IMR-90 (cell line): Measurements from ENCODE around the gene CHRM3. TPM values are rescaled to one million over a fixed set of nuclear protein-coding genes. Genes with fewer than 3 reads are reported as not detected.

Source experiments
- ATAC-seq: fragments of 200-7000 bp; cut with Tn5 transposase; 2 replicates; pipeline ENCODE4 v1.9.1; 2020; ENCODE audit warnings: low read depth, mild to moderate bottlenecking, moderate library complexity
- BruUV-seq: library from RNA; stranded (reverse); fragments of 400-500 nt; replicated peaks from 2 replicates; lab custom pipeline; 2021; lab: Mats Ljungman, UMichigan
- CTCF ChIA-PET: fragments of 300-600 bp; formaldehyde crosslinking; extraction: SDS; loops from one replicate; lab custom pipeline; 2021; ENCODE audit warnings: antibody characterized with exemption; lab: Yijun Ruan, JAX
- POLR2A ChIA-PET: fragments of 300-600 bp; sonication (Branson Sonifier 250); formaldehyde crosslinking; loops from one replicate; lab custom pipeline; 2022; ENCODE audit warnings: antibody characterized with exemption; ENCODE audit not compliant: unreplicated experiment; lab: Charles Lee
- DNase-seq: peaks from one replicate; pipeline ENCODE4 v3.0.0; 2013
- H2AFZ ChIP-seq: replicated peaks from 2 replicates; pipeline ENCODE3; 2013; ENCODE audit warnings: low read length, mild to moderate bottlenecking; ENCODE audit not compliant: poor library complexity
- H2AK5ac ChIP-seq: 2 replicates; pipeline ENCODE4 v1.6.1; 2013; ENCODE audit warnings: low read depth, low read length, inconsistent platforms
- H2AK9ac ChIP-seq: replicated peaks from 2 replicates; pipeline ENCODE3; 2013; ENCODE audit warnings: mild to moderate bottlenecking, low read depth, low read length, moderate library complexity; ENCODE audit not compliant: poor library complexity
- H2BK120ac ChIP-seq: 2 replicates; pipeline ENCODE4 v1.6.1; 2013; ENCODE audit warnings: low read depth, low read length, inconsistent platforms
- H2BK15ac ChIP-seq: 3 replicates; pipeline ENCODE4 v1.6.1; 2013; ENCODE audit warnings: low read depth, low read length, inconsistent platforms
- H2BK20ac ChIP-seq: 2 replicates; pipeline ENCODE4 v1.6.1; 2013; ENCODE audit warnings: low read depth, mild to moderate bottlenecking, inconsistent platforms, low read length, moderate library complexity
- H2BK5ac ChIP-seq: 2 replicates; pipeline ENCODE4 v1.6.1; 2013; ENCODE audit warnings: mild to moderate bottlenecking, low read depth, low read length, inconsistent platforms; ENCODE audit not compliant: poor library complexity, severe bottlenecking
- H3K14ac ChIP-seq: replicated peaks from 2 replicates; pipeline ENCODE4 v1.6.1; 2013; ENCODE audit warnings: low read depth, low read length, inconsistent platforms
- H3K18ac ChIP-seq: 2 replicates; pipeline ENCODE4 v1.6.1; 2013; ENCODE audit warnings: low read depth, low read length, control low read depth
- H3K23ac ChIP-seq: 2 replicates; pipeline ENCODE4 v1.6.1; 2013; ENCODE audit warnings: low read depth, low read length, inconsistent platforms
- H3K27ac ChIP-seq: 2 replicates; pipeline ENCODE4 v1.5.1; 2013; ENCODE audit warnings: mild to moderate bottlenecking, control low read depth, low read length; ENCODE audit not compliant: insufficient read depth
- H3K27me3 ChIP-seq: 2 replicates; pipeline ENCODE4 v1.6.1; 2013; ENCODE audit warnings: low read length; ENCODE audit not compliant: control insufficient read depth, insufficient read depth
- H3K36me3 ChIP-seq: 2 replicates; pipeline ENCODE4 v1.6.1; 2013; ENCODE audit warnings: low read length, mixed read lengths; ENCODE audit not compliant: control insufficient read depth, insufficient read depth
- H3K4ac ChIP-seq: 2 replicates; pipeline ENCODE4 v1.6.1; 2013; ENCODE audit warnings: low read depth, low read length, inconsistent platforms
- H3K4me1 ChIP-seq: 2 replicates; pipeline ENCODE4 v1.6.1; 2013; ENCODE audit warnings: low read length, mixed read lengths; ENCODE audit not compliant: control insufficient read depth, insufficient read depth
- H3K4me2 ChIP-seq: 2 replicates; pipeline ENCODE4 v1.6.1; 2013; ENCODE audit warnings: low read depth, mild to moderate bottlenecking, control low read depth, low read length, moderate library complexity
- H3K4me3 ChIP-seq: 2 replicates; pipeline ENCODE4 v1.5.1; 2013; ENCODE audit warnings: low read depth, mild to moderate bottlenecking, control low read depth, low read length, moderate library complexity; ENCODE audit not compliant: insufficient read depth
- H3K56ac ChIP-seq: 2 replicates; pipeline ENCODE4 v1.6.1; 2013; ENCODE audit warnings: low read length, inconsistent platforms; ENCODE audit not compliant: insufficient read depth; ENCODE audit errors: extremely low read depth
- H3K79me1 ChIP-seq, 2 experiments: 2 replicates each; pipeline ENCODE4 v1.6.1; 2013; ENCODE audit warnings: low read length in 2 of 2, inconsistent platforms in 1 of 2, low read depth in 1 of 2
- H3K9ac ChIP-seq: 2 replicates; pipeline ENCODE4 v1.6.1; 2013; ENCODE audit warnings: low read depth, low read length, control low read depth
- H3K9me1 ChIP-seq: 2 replicates; pipeline ENCODE4 v1.6.1; 2013; ENCODE audit warnings: low read length, inconsistent platforms; ENCODE audit not compliant: insufficient read depth
- H3K9me3 ChIP-seq: 2 replicates; pipeline ENCODE4 v1.6.1; 2013; ENCODE audit warnings: low read length; ENCODE audit not compliant: control insufficient read depth, insufficient read depth
- H4K20me1 ChIP-seq: 2 replicates; pipeline ENCODE4 v1.6.1; 2013; ENCODE audit warnings: low read length, inconsistent platforms; ENCODE audit not compliant: insufficient read depth
- H4K5ac ChIP-seq: 2 replicates; pipeline ENCODE4 v1.6.1; 2013; ENCODE audit warnings: mild to moderate bottlenecking, low read depth, low read length, control low read depth
- H4K8ac ChIP-seq, 2 experiments: 2 replicates each; pipeline ENCODE4 v1.6.1; 2013; ENCODE audit warnings: low read depth in 2 of 2, low read length in 2 of 2, control low read depth in 1 of 2, inconsistent platforms in 1 of 2
- H4K91ac ChIP-seq: 2 replicates; pipeline ENCODE4 v1.6.1; 2013; ENCODE audit warnings: low read depth, low read length, inconsistent platforms; ENCODE audit not compliant: insufficient read depth
- BHLHE40 ChIP-seq: fragments of 150-350 bp; IDR thresholded peaks from 2 replicates; pipeline ENCODE4 v1.6.1; 2016; ENCODE audit warnings: mild to moderate bottlenecking, low read depth, low read length
- CEBPB ChIP-seq: IDR thresholded peaks from 2 replicates; pipeline ENCODE4 v1.6.1; 2012; ENCODE audit warnings: low read depth, low read length, improper control_type of control experiment
- CHD1 ChIP-seq: IDR thresholded peaks from 2 replicates; pipeline ENCODE4 v1.6.1; 2012; ENCODE audit warnings: low read depth, low read length, improper control_type of control experiment
- ELK1 ChIP-seq: fragments of 150-350 bp; IDR thresholded peaks from 2 replicates; pipeline ENCODE4 v1.6.1; 2016; ENCODE audit warnings: low read depth, mild to moderate bottlenecking, low read length, moderate library complexity, borderline replicate concordance
- FOS ChIP-seq: fragments of 150-350 bp; IDR thresholded peaks from 2 replicates; pipeline ENCODE4 v1.6.1; 2016; ENCODE audit warnings: low read depth, low read length
- MAFK ChIP-seq: IDR thresholded peaks from 2 replicates; pipeline ENCODE4 v1.6.1; 2012; ENCODE audit warnings: low read depth, low read length, improper control_type of control experiment
- MAZ ChIP-seq: IDR thresholded peaks from 2 replicates; pipeline ENCODE4 v1.6.1; 2012; ENCODE audit warnings: low read depth, mild to moderate bottlenecking, low read length, improper control_type of control experiment, moderate library complexity, borderline replicate concordance
- MXI1 ChIP-seq: IDR thresholded peaks from 2 replicates; pipeline ENCODE4 v1.6.1; 2012; ENCODE audit warnings: low read depth, mild to moderate bottlenecking, low read length, moderate library complexity, borderline replicate concordance
- NFE2L2 ChIP-seq: fragments of 150-350 bp; IDR thresholded peaks from 2 replicates; pipeline ENCODE4 v1.6.1; 2016; ENCODE audit warnings: low read depth, mild to moderate bottlenecking, low read length
- POLR2A ChIP-seq: IDR thresholded peaks from 2 replicates; pipeline ENCODE4 v1.6.1; 2012; ENCODE audit warnings: mild to moderate bottlenecking, low read depth, low read length
- RAD21 ChIP-seq: IDR thresholded peaks from 2 replicates; pipeline ENCODE4 v1.6.1; 2012; ENCODE audit warnings: low read length, improper control_type of control experiment
- RCOR1 ChIP-seq: IDR thresholded peaks from 2 replicates; pipeline ENCODE4 v1.6.1; 2012; ENCODE audit warnings: mild to moderate bottlenecking, low read length, improper control_type of control experiment; ENCODE audit not compliant: insufficient replicate concordance
- RFX5 ChIP-seq: IDR thresholded peaks from 2 replicates; pipeline ENCODE4 v1.8.0; 2012; ENCODE audit warnings: low read depth, mild to moderate bottlenecking, low read length, moderate library complexity
- SMC3 ChIP-seq: fragments of 150-350 bp; IDR thresholded peaks from 2 replicates; pipeline ENCODE4 v1.6.1; 2016; ENCODE audit warnings: low read depth, mild to moderate bottlenecking, antibody characterized with exemption, low read length, moderate library complexity
- USF2 ChIP-seq: fragments of 150-350 bp; IDR thresholded peaks from 2 replicates; pipeline ENCODE4 v1.6.1; 2017; ENCODE audit warnings: mild to moderate bottlenecking, antibody characterized with exemption, low read length, low read depth
- WGBS, 2 experiments: methylation state at CpG; one replicate each; pipeline versions ENCODE4 v1.1.5 to v1.1.7; 2013; ENCODE audit warnings: missing lambda C conversion rate in 2 of 2; ENCODE audit not compliant: insufficient read length in 1 of 2; ENCODE audit errors: extremely low coverage in 2 of 2; 5-methylcytosine and 5-hydroxymethylcytosine counted together
- dilution Hi-C: fragments of 300-500 bp; cut with HindIII; formaldehyde crosslinking; loops from one replicate; pipeline ENCODE4 v1.14.3; 2018; ENCODE audit warnings: low sequenced_read_pairs; ENCODE audit not compliant: unreplicated experiment
- in situ Hi-C: fragments of 300-500 bp; cut with MboI; formaldehyde crosslinking; loops from 3 replicates; pipeline ENCODE4 v1.14.3; 2019; ENCODE audit warnings: low sequenced_read_pairs, inconsistent platforms, mixed read lengths
- intact Hi-C: fragments of 100-400 bp; cut with micrococcal nuclease; formaldehyde crosslinking; loops from 2 replicates; pipeline ENCODE4 v1.10.0; 2022
- polyA plus RNA-seq, 3 experiments: library from polyadenylated mRNA; depleted of rRNA; stranded (reverse); fragments of >200 nt; gene quantifications; 2 replicates each; pipeline ENCODE4 v1.2.3, GENCODE V29; 2012; ENCODE audit warnings: low replicate concordance in 1 of 3
- total RNA-seq: library from RNA; depleted of rRNA; stranded (reverse); fragments of >200 nt; gene quantifications from 2 replicates; pipeline ENCODE4 v1.2.3, GENCODE V29; 2012
- TF ChIP-seq, protein P1 (sequence below): conservative IDR thresholded peaks from 2 replicates; pipeline ENCODE4 v1.5.1; 2012; ENCODE audit warnings: mild to moderate bottlenecking, low read depth, low read length, improper control_type of control experiment

CHRM3 gene
- total and polyA plus RNA-seq, 2 of the 4 experiments (the other 2 are of a cell fraction): not detected

- no peak overlapping the region for H3K4me3 ChIP-seq
- no peak overlapping the region for H2BK5ac ChIP-seq
- no peaks in the 10 kb centered on the region for H3K4me1 ChIP-seq
- in situ Hi-C loops (no loop called here), dilution Hi-C loops (no loop called here), intact Hi-C loops (no loop called here)
- no peak overlapping the region for H3K4ac ChIP-seq
- H3K27me3 ChIP-seq: no peaks in the 10 kb centered on the region
- CTCF ChIA-PET: no interaction called here
- DNase-seq: peak; percentile 1
- H2BK20ac ChIP-seq: no peak overlapping the region
- no peak overlapping the region for H2BK120ac ChIP-seq
- POLR2A ChIA-PET: no interaction called here
- no peak overlapping the region for H3K14ac ChIP-seq
- no peak for TF ChIP-seq MXI1
- no peak for TF ChIP-seq MAFK
- no peak for TF ChIP-seq BHLHE40
- no peak for TF ChIP-seq CEBPB
- TF ChIP-seq, protein P1, sequence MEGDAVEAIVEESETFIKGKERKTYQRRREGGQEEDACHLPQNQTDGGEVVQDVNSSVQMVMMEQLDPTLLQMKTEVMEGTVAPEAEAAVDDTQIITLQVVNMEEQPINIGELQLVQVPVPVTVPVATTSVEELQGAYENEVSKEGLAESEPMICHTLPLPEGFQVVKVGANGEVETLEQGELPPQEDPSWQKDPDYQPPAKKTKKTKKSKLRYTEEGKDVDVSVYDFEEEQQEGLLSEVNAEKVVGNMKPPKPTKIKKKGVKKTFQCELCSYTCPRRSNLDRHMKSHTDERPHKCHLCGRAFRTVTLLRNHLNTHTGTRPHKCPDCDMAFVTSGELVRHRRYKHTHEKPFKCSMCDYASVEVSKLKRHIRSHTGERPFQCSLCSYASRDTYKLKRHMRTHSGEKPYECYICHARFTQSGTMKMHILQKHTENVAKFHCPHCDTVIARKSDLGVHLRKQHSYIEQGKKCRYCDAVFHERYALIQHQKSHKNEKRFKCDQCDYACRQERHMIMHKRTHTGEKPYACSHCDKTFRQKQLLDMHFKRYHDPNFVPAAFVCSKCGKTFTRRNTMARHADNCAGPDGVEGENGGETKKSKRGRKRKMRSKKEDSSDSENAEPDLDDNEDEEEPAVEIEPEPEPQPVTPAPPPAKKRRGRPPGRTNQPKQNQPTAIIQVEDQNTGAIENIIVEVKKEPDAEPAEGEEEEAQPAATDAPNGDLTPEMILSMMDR: no peak
- TF ChIP-seq ELK1: no peak
- no peak for TF ChIP-seq FOS
- TF ChIP-seq NFE2L2: no peak
- no peak for TF ChIP-seq RAD21
- no peak for TF ChIP-seq POLR2A
- no peak for TF ChIP-seq MAZ
- no peak for TF ChIP-seq RCOR1
- TF ChIP-seq USF2: no peak
- TF ChIP-seq CHD1: no peak
- TF ChIP-seq SMC3: no peak
- TF ChIP-seq RFX5: no peak
- no peak overlapping the region for H2AK9ac ChIP-seq
- H3K56ac ChIP-seq: no peak overlapping the region
- no TSS peak for BruUV-seq
- no peak overlapping the region for H4K91ac ChIP-seq
- H3K9me1 ChIP-seq: no peaks in the 10 kb centered on the region
- peaks cover 3% of the 10 kb centered on the region; the same call in 1 of the 2 replicates for H3K9me3 ChIP-seq
- H3K4me2 ChIP-seq: no peak overlapping the region
- no peak overlapping the region for H3K23ac ChIP-seq
- no peaks in the 10 kb centered on the region for H4K20me1 ChIP-seq
- H4K8ac ChIP-seq: no peak overlapping the region
- no peak overlapping the region for H3K27ac ChIP-seq
- H3K18ac ChIP-seq: no peak overlapping the region
- H2AFZ ChIP-seq: no peak overlapping the region
- no peak overlapping the region for H3K9ac ChIP-seq
- no peak for ATAC-seq
- no peaks in the 10 kb centered on the region for H3K79me1 ChIP-seq
- H2BK15ac ChIP-seq: no peak overlapping the region
- no CpG with 5 or more reads among the region's 4 CpGs for WGBS, 2 experiments
- H3K36me3 ChIP-seq: no peaks in the 10 kb centered on the region
- no peak overlapping the region for H2AK5ac ChIP-seq
- H4K5ac ChIP-seq: no peak overlapping the region
These were observed 25.0 kb upstream of the CHRM3 start for GRCh38 chr1:239361403-239361802.
